Thymus (tissue), 11 donors: ENCODE data around the gene TNXB. TPM values are rescaled to one million over a fixed set of nuclear protein-coding genes. Genes with fewer than 3 reads are reported as not detected.
A peak's percentile ranks its signal among the peaks of the same experiment; 100 is the strongest.
"Not testable (repeated sequence)": the region's sequence is repeated elsewhere in the genome, so short reads cannot be mapped to it uniquely, and the experiment has no call there.

Experiments used
- DNase-seq, 9 donors: peaks; one replicate each; pipeline ENCODE4 v3.0.0-alpha.2; 2013; ENCODE audit warnings: low spot score in 9 of 9, low read depth in 6 of 9, missing footprints in 1 of 9
- H3K27ac ChIP-seq, 2 donors: one replicate each; pipeline ENCODE4 v1.5.1; 2013; ENCODE audit warnings: control low read depth in 1 of 2, low read depth in 1 of 2, low read length in 1 of 2, mild to moderate bottlenecking in 1 of 2, moderate library complexity in 1 of 2
- H3K27me3 ChIP-seq, 2 donors: one replicate each; pipeline ENCODE4 v1.5.1; 2013; ENCODE audit warnings: low read length in 1 of 2; ENCODE audit not compliant: control insufficient read depth in 2 of 2, insufficient read depth in 1 of 2
- H3K36me3 ChIP-seq, 2 donors: one replicate each; pipeline ENCODE4 v1.5.1; 2013; ENCODE audit warnings: low read length in 1 of 2, mild to moderate bottlenecking in 1 of 2, moderate library complexity in 1 of 2; ENCODE audit not compliant: control insufficient read depth in 2 of 2, insufficient read depth in 2 of 2
- H3K4me1 ChIP-seq, 2 donors: one replicate each; pipeline ENCODE4 v1.5.1; 2013; ENCODE audit warnings: low read length in 2 of 2; ENCODE audit not compliant: control insufficient read depth in 2 of 2, insufficient read depth in 2 of 2
- H3K4me3 ChIP-seq, 2 donors: one replicate each; pipeline ENCODE4 v1.5.1; 2013; ENCODE audit warnings: low read length in 2 of 2, control low read depth in 1 of 2, mild to moderate bottlenecking in 1 of 2
- H3K9me3 ChIP-seq, 2 donors: one replicate each; pipeline ENCODE4 v1.5.1; 2013; ENCODE audit warnings: low read length in 1 of 2, mild to moderate bottlenecking in 1 of 2; ENCODE audit not compliant: control insufficient read depth in 2 of 2, insufficient read depth in 1 of 2
- WGBS: extraction: QIAGEN DNeasy Blood & Tissue Kit; methylation state at CpG from one replicate; pipeline ENCODE4 v1.1.7; 2013; 5-methylcytosine and 5-hydroxymethylcytosine counted together
- polyA plus RNA-seq: library from polyadenylated mRNA; stranded (reverse); fragments of 200-250 nt; gene quantifications from one replicate; pipeline ENCODE4 v1.2.3, GENCODE V29; 2013
- total RNA-seq: library from RNA; stranded (reverse); fragments of 120-200 nt; gene quantifications from one replicate; pipeline ENCODE4 v1.2.4, GENCODE V29; 2013
- donor health status: healthy.

Gene TNXB
- total and polyA plus RNA-seq, 2 donors, result 2.1 to 8.3 TPM

DNA sequence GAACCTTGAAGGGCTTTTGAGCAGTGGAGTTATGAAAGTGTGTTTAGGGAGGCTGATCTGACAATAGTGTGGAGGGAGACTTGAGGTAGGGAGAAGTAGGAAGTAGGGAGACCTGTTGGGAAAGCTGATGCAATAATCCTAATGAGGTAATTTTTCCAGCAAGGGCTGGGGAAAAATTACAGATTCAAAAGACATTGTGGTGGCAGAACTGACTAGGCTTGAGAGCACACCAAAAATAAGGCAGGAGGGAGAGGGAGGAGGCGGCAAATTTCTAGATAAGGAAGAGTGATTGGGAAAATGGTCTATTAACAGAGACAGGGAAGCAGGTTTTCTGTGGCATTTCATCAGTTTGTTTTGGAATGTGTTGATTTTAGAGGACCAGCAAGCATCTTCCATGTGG is 37.1 kb upstream of the TNXB start:
- Histone ChIP-seq H3K4me1 (peaks cover 2 to 25% of the 10 kb centered on the region in 2 donors), H3K9me3 (peaks cover 3 to 16% of the 10 kb centered on the region in 2 donors), H3K27ac (no peak overlapping the region), H3K36me3 (no peaks in the 10 kb centered on the region), H3K27me3 (peaks cover 39 to 72% of the 10 kb centered on the region in 2 donors), H3K4me3 (no peak overlapping the region)
- WGBS, result 98% methylated on average over 1 of the region's 1 CpG
- no peak for DNase-seq

DNA sequence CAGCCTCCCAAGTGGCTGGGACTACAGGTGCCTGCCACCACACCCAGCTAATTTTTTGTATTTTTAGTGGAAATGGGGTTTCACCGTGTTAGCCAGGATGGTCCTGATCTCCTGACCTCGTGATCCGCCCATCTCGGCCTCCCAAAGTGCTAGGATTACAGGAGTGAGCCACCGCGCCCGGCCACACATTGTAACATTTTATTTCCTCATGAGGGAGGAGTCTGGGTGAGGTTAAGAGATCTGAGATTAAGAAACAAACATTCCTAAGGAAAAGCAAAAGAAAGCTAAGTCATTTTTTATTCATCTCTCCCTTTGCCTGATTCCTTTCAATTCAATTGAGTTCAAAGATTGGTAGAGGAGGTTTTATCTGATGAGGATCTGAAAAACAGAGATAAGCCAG is 35.1 kb upstream of the TNXB start:
- Histone ChIP-seq H3K4me1 (peaks cover 0 to 13% of the 10 kb centered on the region in 2 donors), H3K27me3 (peaks cover 20 to 51% of the 10 kb centered on the region in 2 donors), H3K9me3 (peaks cover 3 to 11% of the 10 kb centered on the region in 2 donors)
- not testable (repeated sequence) for H3K36me3 ChIP-seq, H3K27ac ChIP-seq, DNase-seq, H3K4me3 ChIP-seq
- WGBS, result 96% methylated on average over 7 of the region's 7 CpGs

DNA sequence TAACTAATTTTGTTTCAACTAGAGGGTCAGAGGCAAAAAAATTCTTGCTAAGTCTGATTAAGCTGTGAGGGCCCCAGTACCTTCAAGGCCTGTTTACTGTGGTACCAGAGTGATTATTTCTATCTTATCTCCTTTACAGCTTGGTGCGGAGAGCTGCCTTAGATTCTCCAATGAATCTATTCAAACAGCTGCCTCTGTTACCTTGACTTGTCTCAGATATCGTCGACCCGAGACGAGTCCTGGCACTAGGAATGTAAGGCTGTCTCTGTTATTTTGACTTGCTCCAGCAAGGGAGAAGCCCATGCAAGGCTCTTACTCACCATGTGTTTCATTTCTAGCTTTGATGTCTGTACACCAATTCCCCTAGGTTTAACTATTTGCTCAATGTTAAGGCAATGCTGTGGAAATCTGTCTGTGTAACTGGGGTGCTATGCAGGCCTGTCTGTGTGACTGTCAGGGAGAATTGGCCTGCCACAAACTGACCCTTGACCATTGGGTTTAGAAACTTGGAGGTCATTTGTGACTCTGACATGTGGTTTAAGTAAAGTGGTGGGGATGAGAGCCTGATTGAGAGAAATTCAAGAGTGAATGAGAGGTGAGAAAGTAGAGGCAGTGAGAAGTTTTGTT is 31.4 kb upstream of the TNXB start:
- no peaks in the 10 kb centered on the region for H3K9me3 ChIP-seq
- no peaks in the 10 kb centered on the region for H3K36me3 ChIP-seq
- 93% methylated on average over 5 of the region's 5 CpGs for WGBS
- peaks cover 0 to 31% of the 10 kb centered on the region in 2 donors for H3K27me3 ChIP-seq
- no peak overlapping the region for H3K27ac ChIP-seq
- no peak overlapping the region for H3K4me3 ChIP-seq
- DNase-seq, result no peak
- no peaks in the 10 kb centered on the region for H3K4me1 ChIP-seq

DNA sequence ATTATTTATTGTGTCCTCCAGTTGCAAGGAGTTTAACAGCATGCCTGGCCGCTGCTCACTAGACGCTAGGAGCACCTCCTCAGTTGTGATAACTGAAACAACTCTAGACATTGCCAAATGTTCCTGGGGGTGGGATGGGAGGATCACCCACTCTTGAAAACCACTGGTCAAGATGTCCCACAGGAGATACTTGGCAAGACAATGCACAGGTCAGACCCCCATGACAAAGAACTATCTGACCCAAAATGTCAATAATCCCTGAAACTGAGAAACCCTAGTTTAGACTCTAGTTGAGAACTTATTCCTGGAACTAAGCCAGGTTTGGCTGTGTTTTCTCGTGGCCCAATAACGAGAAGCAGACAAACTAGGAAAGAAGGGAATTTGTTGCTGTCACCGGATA is 30.5 kb upstream of the TNXB start:
- H3K27me3 ChIP-seq, result peaks cover 0 to 29% of the 10 kb centered on the region in 2 donors
- no peaks in the 10 kb centered on the region for H3K9me3 ChIP-seq
- DNase-seq, result no peak
- no peaks in the 10 kb centered on the region for H3K4me1 ChIP-seq
- 92% methylated on average over 5 of the region's 5 CpGs for WGBS
- no peaks in the 10 kb centered on the region for H3K36me3 ChIP-seq
- no peak overlapping the region for H3K4me3 ChIP-seq
- H3K27ac ChIP-seq, result no peak overlapping the region

DNA sequence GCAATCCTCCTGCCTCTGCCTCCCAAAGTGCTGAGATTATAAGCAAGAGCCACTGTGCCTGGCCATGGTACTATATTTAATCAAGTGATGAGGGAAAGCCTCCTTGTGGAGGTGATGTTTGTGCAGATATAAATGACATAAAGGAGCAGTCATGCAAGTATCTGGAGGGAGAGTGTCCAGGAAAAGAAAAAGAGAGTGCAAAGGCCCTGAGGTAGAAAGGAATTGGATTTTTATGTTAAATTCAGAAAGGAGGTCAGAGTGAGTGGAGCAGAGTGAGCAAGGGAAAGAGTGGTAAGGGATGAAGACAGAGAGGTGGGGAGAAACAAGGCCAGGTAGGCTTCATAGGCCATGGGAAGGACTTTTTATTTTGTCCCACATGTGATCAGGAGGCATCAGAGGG is 28.3 kb upstream of the TNXB start:
- Histone ChIP-seq H3K4me1 (no peaks in the 10 kb centered on the region), H3K27me3 (peaks cover 0 to 37% of the 10 kb centered on the region in 2 donors), H3K27ac (no peak overlapping the region), H3K36me3 (no peaks in the 10 kb centered on the region), H3K9me3 (no peaks in the 10 kb centered on the region), H3K4me3 (no peak overlapping the region)
- DNase-seq, result no peak

DNA sequence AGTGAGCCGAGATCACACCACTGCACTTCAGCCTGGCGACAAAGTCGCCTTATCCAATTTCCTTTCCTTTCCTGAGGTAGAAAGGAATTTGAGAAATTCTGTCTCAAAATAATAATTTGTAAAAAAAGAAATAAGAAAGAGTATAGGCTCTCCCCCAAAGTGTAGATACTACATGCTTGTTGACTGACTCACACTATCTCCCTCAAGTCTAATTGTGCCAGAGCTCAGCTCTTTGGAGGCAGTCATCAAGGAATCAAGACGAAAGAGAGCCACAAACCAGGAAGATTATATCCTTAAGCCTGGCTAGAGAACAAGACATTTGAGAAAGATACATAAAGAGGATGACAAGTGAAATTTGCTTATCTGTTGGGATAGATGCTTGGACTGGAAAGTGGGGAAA is 24.6 kb upstream of the TNXB start:
- no peak overlapping the region for H3K27ac ChIP-seq
- no peak overlapping the region for H3K4me3 ChIP-seq
- peaks cover 0 to 31% of the 10 kb centered on the region in 2 donors for H3K27me3 ChIP-seq
- H3K4me1 ChIP-seq, result peaks cover 9 to 14% of the 10 kb centered on the region in 2 donors
- WGBS, result 94% methylated on average over 4 of the region's 4 CpGs
- no peaks in the 10 kb centered on the region for H3K36me3 ChIP-seq
- no peak for DNase-seq
- no peaks in the 10 kb centered on the region for H3K9me3 ChIP-seq

DNA sequence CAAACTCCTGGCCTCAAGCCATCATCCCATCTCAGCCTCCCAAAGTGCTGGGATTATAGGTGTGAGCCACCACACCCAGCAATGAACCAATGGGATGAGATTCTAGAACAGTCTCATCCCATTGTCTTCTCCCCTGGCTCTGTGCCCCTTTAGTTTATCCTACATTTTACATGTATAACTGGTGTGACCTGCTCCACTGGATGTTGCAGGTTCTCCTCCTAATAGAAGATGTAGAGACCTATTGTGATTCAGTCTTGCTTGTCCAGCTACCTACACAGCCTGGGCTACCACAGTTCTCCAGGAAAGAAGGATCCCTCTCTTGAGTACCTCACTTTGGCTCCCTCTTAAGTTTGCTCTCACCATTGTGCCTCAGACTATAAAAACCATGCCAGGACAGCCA is 23.0 kb upstream of the TNXB start:
- H3K4me3 ChIP-seq, result no peak overlapping the region
- H3K27ac ChIP-seq, result no peak overlapping the region
- DNase-seq, result no peak
- H3K4me1 ChIP-seq, result peaks cover 17 to 25% of the 10 kb centered on the region in 2 donors
- H3K9me3 ChIP-seq, result no peaks in the 10 kb centered on the region
- peaks cover 0 to 24% of the 10 kb centered on the region in 2 donors for H3K27me3 ChIP-seq
- no peaks in the 10 kb centered on the region for H3K36me3 ChIP-seq

DNA sequence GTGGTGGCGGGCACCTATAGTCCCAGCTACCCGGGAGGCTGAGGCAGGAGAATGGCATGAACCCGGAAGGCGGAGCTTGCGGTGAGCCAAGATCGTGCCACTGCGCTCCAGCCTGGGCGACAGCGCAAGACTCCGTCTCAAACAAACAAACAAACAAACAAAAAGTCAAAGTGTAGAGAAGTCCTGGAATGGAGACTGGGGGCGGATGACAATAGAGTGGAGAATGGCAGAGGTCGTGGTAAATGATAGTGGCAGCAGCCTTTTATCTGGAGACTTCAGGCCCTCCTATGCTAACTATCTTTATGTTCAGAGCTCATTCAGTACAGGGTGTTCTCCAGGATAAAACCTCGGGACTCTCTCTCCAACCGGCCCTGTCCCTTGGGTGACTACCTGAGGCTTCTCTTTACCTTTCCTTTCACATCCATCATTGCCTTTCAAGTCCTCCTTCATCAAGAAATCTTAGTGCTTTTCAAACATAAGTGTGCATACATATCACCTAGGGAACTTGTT is 22.4 kb upstream of the TNXB start:
- 97% methylated on average over 14 of the region's 14 CpGs for WGBS
- Histone ChIP-seq H3K4me1 (peaks cover 21 to 29% of the 10 kb centered on the region in 2 donors), H3K27ac (no peak overlapping the region), H3K4me3 (no peak overlapping the region), H3K9me3 (no peaks in the 10 kb centered on the region), H3K36me3 (peaks cover 0 to 4% of the 10 kb centered on the region in 2 donors), H3K27me3 (peaks cover 0 to 20% of the 10 kb centered on the region in 2 donors)
- DNase-seq, result no peak

DNA sequence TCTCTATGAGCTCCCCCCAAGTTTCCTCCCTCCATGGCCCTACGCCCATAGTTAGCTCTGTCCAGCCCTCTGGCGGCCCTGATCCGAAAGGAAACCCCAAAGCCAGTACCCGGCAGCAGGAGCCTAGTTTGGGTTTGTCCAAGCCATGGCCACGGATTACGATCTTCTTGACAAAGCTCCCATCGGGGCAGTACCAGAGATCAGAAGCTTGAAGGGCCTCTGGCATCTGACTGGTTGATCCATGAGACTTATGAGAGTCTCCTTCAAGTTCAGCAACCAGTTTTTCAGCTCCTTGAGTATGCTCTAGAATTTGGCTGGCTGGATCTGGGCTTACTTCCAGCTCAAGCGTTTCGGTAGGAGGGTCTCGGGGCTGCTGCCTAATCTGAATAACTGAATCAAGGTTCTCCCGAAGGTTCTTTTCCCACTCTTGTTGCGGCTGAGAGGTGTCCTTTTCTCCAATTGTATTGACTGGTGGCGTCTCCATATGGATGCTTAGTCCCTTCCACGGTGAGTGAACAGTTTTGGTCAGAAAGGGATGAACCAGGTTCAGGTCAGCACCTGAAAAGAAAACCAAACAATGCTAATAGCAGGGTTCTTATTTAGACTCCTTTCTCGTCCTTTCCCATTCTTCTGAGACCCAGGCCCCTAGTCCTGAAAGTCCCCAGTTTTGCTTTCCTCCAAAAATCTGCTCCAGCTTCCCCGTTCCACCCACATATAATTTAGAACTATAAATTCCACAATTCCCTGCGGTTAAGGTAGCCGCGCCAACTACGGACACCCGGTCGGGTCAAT is 20.4 kb upstream of the TNXB start:
- Histone ChIP-seq H3K4me3 (peak overlapping the region; percentile 63 to 69), H3K4me1 (peaks cover 21 to 29% of the 10 kb centered on the region in 2 donors), H3K9me3 (no peaks in the 10 kb centered on the region), H3K27ac (peak overlapping the region; percentile 59 to 84), H3K36me3 (peaks cover 10 to 22% of the 10 kb centered on the region in 2 donors), H3K27me3 (peaks cover 0 to 11% of the 10 kb centered on the region in 2 donors)
- DNase-seq, result no peak
- 47% methylated on average over 22 of the region's 22 CpGs for WGBS
